ENCODE measurements around the gene CROCC2.

Gene CROCC2

GRCh38 chr2:241006412-241006811, 100.3 kb downstream of the CROCC2 start:
- Mint-ChIP-seq H3K4me3 (no peak overlapping the region), H3K27ac (no peak overlapping the region), H3K4me1 (ENCODE audit: low read depth) (peaks cover 15% of the 10 kb centered on the region)

GRCh38 chr2:241007111-241007510, 101.0 kb downstream of the CROCC2 start:
- peaks cover 23% of the 10 kb centered on the region for H3K9me3 Mint-ChIP-seq
- H3K27ac Mint-ChIP-seq: no peak overlapping the region
- H3K4me1 Mint-ChIP-seq (ENCODE audit: low read depth): peaks cover 15% of the 10 kb centered on the region
- H3K4me3 Mint-ChIP-seq: no peak overlapping the region
- peaks cover 16% of the 10 kb centered on the region for H3K36me3 Mint-ChIP-seq (ENCODE audit: low read depth)
- H3K27me3 Mint-ChIP-seq (ENCODE audit: low read depth): peaks cover 23% of the 10 kb centered on the region

More at GRCh38 chr2:241006412-241006811, 100.3 kb downstream of the CROCC2 start:
- H3K27me3 Mint-ChIP-seq (ENCODE audit: low read depth): peaks cover 24% of the 10 kb centered on the region
- peaks cover 16% of the 10 kb centered on the region for H3K36me3 Mint-ChIP-seq (ENCODE audit: low read depth)
- peaks cover 23% of the 10 kb centered on the region for H3K9me3 Mint-ChIP-seq

DNA sequence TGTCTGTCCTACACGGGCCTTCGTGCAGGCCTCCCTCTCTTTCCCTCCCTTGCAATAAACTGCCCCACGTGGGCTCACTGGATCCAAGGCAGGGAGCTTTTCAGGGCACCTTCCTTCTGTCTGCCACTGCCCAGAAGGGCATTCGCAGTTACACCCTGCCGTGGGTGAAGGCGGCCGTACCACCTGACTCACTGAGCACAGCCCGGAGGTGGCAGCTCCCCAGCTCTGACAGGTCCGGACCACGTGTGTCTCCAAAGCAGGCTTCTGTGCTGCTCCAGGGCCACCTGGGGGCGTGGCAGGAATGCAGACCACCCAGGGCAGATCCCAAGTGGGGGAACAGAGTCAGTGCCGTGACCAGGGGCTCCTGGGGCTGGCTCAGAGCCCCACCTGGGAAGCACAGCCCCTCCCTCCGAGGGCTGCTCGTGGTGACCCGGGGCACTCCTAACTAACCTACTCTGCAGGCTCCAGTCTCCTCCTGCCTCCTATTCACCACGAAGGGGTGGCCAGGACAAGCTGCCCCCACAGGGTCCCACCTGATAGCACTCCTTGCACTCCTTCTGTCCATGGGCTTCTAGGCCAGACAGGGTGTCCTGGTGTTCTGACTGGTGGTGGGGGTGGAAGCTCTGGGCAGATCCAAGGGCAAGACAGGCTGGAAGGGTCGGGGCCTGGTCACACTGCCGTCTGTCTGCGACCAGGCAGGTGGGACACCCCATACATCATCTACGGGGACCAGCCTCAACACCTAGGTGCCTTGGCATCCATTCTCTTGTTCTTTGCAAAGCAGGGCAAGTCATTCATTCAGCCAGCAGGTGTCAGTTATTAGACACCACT, 102.0 kb downstream of the CROCC2 start:
- Mint-ChIP-seq H3K4me1 (ENCODE audit: low read depth) (peaks cover 18% of the 10 kb centered on the region), H3K36me3 (ENCODE audit: low read depth) (peaks cover 16% of the 10 kb centered on the region), H3K27me3 (ENCODE audit: low read depth) (peaks cover 23% of the 10 kb centered on the region)

DNA sequence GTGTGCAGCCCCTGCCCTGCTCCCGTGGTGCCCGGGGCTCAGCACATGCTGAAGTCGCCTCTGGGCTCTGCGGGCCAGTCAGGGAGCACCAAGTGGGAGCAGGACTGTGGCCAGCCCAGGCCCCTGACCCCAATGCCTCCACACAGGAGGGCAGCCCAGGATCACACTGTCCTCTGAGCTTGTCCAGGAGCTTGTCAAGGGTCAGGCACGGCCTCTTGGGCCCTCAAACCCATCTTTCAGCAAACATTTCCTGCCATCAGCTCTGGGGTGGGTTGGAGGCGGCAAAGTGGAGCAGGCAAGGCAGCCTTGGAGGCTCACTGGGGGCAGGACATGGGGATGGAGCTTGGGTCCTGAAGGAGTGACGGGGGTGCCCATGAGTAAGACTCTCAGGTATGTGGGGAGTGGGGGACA, 102.6 kb downstream of the CROCC2 start:
- Mint-ChIP-seq H3K27me3 (ENCODE audit: low read depth) (peaks cover 23% of the 10 kb centered on the region), H3K4me1 (ENCODE audit: low read depth) (peaks cover 15% of the 10 kb centered on the region), H3K9me3 (peaks cover 19% of the 10 kb centered on the region), H3K4me3 (peak overlapping the region; percentile 46), H3K27ac (peak overlapping the region; percentile 84), H3K36me3 (ENCODE audit: low read depth) (peaks cover 12% of the 10 kb centered on the region)

More for the DNA sequence above, 102.0 kb downstream of the CROCC2 start:
- peaks cover 23% of the 10 kb centered on the region for H3K9me3 Mint-ChIP-seq
- H3K27ac Mint-ChIP-seq: no peak overlapping the region
- H3K4me3 Mint-ChIP-seq: no peak overlapping the region

GRCh38 chr2:241009191-241009590, 103.1 kb downstream of the CROCC2 start:
- H3K27me3 Mint-ChIP-seq (ENCODE audit: low read depth): peaks cover 23% of the 10 kb centered on the region
- peaks cover 10% of the 10 kb centered on the region for H3K36me3 Mint-ChIP-seq (ENCODE audit: low read depth)
- H3K9me3 Mint-ChIP-seq: peaks cover 14% of the 10 kb centered on the region
- peak overlapping the region; percentile 84 for H3K27ac Mint-ChIP-seq
- peaks cover 13% of the 10 kb centered on the region for H3K4me1 Mint-ChIP-seq (ENCODE audit: low read depth)
- H3K4me3 Mint-ChIP-seq: peak overlapping the region; percentile 46

DNA sequence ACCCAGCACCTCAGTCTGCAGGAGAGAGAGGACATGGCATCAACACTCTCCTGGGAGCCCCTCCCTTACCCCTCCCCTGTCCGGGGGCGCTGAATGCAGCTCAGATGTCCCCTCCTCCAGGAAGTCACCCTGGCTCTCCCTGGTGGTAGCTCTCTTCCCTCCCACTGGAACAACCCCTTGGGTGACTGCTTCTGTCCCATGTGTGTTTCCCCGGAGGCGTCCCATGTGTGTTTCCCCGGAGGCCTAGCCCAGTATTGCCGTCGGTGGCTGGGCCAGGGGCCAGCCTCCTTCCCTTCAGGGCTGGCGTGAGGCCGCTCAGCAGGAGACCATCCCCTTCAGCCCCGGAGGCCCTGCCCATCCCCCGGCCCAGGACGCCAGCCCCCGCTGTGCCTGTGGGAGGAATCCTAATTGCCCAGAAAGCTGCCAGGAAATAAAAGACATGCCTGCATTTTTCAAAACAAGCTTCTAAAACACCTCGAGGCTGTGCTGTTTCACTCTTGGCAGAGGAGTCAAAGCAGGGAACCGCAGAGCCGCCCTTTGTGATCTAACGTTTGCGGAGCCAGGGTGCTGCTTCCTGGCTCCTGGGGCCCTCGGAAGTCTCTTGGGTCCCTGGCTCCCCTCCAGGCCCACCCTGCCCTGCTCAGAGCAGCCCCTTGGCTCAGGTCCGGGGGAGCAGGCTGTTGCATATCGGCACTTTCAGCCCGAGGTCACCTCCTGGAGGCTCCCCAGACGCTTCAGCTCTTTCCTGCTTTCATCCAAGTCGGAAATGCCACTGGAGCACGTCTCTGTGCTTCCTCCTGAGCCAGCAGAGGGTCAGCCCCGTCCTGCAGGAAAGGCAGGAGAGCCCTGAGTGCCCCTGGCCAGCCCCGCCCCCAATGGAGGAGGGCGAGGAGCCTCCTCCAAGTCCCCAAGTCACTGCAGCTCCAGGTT, 103.7 kb downstream of the CROCC2 start:
- peak overlapping the region; percentile 77 for H3K27ac Mint-ChIP-seq
- H3K9me3 Mint-ChIP-seq: peaks cover 11% of the 10 kb centered on the region
- H3K4me3 Mint-ChIP-seq: peak overlapping the region; percentile 35
- peaks cover 10% of the 10 kb centered on the region for H3K36me3 Mint-ChIP-seq (ENCODE audit: low read depth)
- H3K27me3 Mint-ChIP-seq (ENCODE audit: low read depth): peaks cover 23% of the 10 kb centered on the region
- peaks cover 13% of the 10 kb centered on the region for H3K4me1 Mint-ChIP-seq (ENCODE audit: low read depth)

GRCh38 chr2:241010531-241011295, 104.6 kb downstream of the CROCC2 start:
- Mint-ChIP-seq H3K27me3 (ENCODE audit: low read depth) (peaks cover 19% of the 10 kb centered on the region), H3K4me1 (ENCODE audit: low read depth) (peaks cover 13% of the 10 kb centered on the region), H3K4me3 (no peak overlapping the region), H3K36me3 (ENCODE audit: low read depth) (peaks cover 4% of the 10 kb centered on the region), H3K27ac (no peak overlapping the region), H3K9me3 (peaks cover 5% of the 10 kb centered on the region)

- no peak overlapping the region for H3K4me3 Mint-ChIP-seq
- peaks cover 13% of the 10 kb centered on the region for H3K4me1 Mint-ChIP-seq (ENCODE audit: low read depth)
- peaks cover 13% of the 10 kb centered on the region for H3K27me3 Mint-ChIP-seq (ENCODE audit: low read depth)
- no peaks in the 10 kb centered on the region for H3K36me3 Mint-ChIP-seq (ENCODE audit: low read depth)
- H3K27ac Mint-ChIP-seq: no peak overlapping the region
- H3K9me3 Mint-ChIP-seq: no peaks in the 10 kb centered on the region
Observed at GRCh38 chr2:241011296-241011600, 105.1 kb downstream of the CROCC2 start.

DNA sequence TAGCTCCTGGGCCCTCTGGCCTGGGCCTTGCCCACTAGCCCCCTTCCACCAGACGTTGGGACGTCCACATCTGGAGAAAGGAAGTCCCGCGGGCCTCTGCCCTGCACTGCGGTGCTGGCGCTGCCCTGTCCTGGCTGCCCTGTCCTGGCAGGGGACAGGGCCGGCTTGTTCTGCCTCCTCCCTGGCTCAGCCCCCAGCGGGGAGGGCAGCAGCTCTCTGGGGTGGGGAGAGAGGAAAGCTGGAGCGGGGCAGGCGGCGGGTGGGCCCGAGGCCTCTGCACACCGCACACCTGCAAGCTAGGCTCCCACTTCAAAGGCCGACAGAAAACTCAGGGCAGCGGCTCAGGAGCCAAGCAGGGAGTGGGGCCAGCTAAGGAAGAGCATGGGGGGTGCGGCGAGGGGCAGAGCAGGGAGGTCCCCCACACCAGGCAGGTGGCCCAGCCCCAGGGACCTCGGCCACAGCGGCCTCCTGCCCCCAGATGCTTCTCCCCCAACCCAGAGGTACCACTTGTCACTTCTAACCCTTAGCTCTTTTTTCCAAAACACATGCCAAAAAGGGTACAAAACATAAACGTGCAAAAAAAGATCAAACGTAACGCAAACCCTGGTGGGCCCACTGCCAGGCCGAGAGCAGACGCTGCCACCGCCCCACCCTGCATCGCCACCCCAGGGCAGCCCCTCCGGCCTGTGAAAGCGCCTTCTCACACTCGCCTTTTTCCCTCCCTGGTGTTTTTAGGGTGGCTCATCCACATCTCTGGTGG, 105.8 kb downstream of the CROCC2 start:
- peaks cover 7% of the 10 kb centered on the region for H3K27me3 Mint-ChIP-seq (ENCODE audit: low read depth)
- H3K36me3 Mint-ChIP-seq (ENCODE audit: low read depth): no peaks in the 10 kb centered on the region
- H3K27ac Mint-ChIP-seq: no peak overlapping the region
- H3K9me3 Mint-ChIP-seq: no peaks in the 10 kb centered on the region
- H3K4me3 Mint-ChIP-seq: no peak overlapping the region
- H3K4me1 Mint-ChIP-seq (ENCODE audit: low read depth): peaks cover 10% of the 10 kb centered on the region

DNA sequence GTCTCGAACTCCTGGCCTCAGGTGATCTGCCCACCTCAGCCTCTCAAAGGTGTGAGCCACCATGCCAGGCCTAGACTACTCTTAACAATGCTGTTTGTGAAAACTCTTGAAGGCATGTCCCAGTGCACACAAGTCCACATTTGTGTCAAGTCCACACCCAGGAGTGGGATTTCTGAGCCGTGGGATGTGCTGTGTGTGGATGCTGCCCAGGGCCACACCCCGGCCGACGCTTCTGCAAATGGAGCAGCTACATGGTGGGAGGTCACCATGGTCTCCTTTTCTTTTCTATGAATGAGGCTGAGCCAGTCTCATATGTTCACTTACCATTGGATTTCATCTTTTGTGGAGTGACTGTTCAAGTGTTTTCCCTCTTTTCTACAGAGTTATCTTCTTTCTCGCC, 108.1 kb downstream of the CROCC2 start:
- no peaks in the 10 kb centered on the region for H3K9me3 Mint-ChIP-seq
- H3K36me3 Mint-ChIP-seq (ENCODE audit: low read depth): no peaks in the 10 kb centered on the region
- peaks cover 4% of the 10 kb centered on the region for H3K4me1 Mint-ChIP-seq (ENCODE audit: low read depth)
- H3K4me3 Mint-ChIP-seq: no peak overlapping the region
- no peaks in the 10 kb centered on the region for H3K27me3 Mint-ChIP-seq (ENCODE audit: low read depth)
- no peak overlapping the region for H3K27ac Mint-ChIP-seq

GRCh38 chr2:241014764-241015163, 108.6 kb downstream of the CROCC2 start:
- Mint-ChIP-seq H3K27ac (no peak overlapping the region), H3K27me3 (ENCODE audit: low read depth) (no peaks in the 10 kb centered on the region), H3K4me1 (ENCODE audit: low read depth) (peaks cover 2% of the 10 kb centered on the region), H3K9me3 (no peaks in the 10 kb centered on the region), H3K4me3 (no peak overlapping the region), H3K36me3 (ENCODE audit: low read depth) (no peaks in the 10 kb centered on the region)

DNA sequence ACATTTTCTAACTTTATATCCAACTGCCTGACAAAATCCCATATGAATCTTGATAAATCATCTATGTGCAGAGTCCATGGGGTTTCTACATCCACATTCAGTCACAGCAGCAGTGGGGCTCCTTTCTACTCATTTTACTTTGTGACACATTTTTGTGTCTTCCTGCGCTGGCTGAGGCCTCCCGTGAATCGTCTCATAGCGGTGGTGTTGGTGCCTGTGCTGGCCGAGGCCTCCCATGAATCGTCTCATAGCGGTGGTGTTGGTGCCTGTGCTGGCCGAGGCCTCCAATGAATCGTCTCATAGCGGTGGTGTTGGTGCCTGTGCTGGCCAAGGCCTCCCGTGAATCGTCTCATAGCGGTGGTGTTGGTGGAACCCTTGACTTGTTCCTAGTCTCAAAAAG, 109.3 kb downstream of the CROCC2 start:
- no peak overlapping the region for H3K27ac Mint-ChIP-seq
- H3K4me3 Mint-ChIP-seq: no peak overlapping the region
- no peaks in the 10 kb centered on the region for H3K9me3 Mint-ChIP-seq

GRCh38 chr2:241017228-241017940, 111.2 kb downstream of the CROCC2 start:
- Mint-ChIP-seq H3K4me3 (no peak overlapping the region), H3K27ac (no peak overlapping the region), H3K4me1 (ENCODE audit: low read depth) (peaks cover 1% of the 10 kb centered on the region), H3K27me3 (ENCODE audit: low read depth) (peaks cover 2% of the 10 kb centered on the region), H3K36me3 (ENCODE audit: low read depth) (no peaks in the 10 kb centered on the region), H3K9me3 (peaks cover 5% of the 10 kb centered on the region)

More for the DNA sequence above, 109.3 kb downstream of the CROCC2 start:
- peaks cover 2% of the 10 kb centered on the region for H3K4me1 Mint-ChIP-seq (ENCODE audit: low read depth)
- no peaks in the 10 kb centered on the region for H3K36me3 Mint-ChIP-seq (ENCODE audit: low read depth)
- no peaks in the 10 kb centered on the region for H3K27me3 Mint-ChIP-seq (ENCODE audit: low read depth)
